ENCODE data around the gene TRIM58.

Gene TRIM58

DNA sequence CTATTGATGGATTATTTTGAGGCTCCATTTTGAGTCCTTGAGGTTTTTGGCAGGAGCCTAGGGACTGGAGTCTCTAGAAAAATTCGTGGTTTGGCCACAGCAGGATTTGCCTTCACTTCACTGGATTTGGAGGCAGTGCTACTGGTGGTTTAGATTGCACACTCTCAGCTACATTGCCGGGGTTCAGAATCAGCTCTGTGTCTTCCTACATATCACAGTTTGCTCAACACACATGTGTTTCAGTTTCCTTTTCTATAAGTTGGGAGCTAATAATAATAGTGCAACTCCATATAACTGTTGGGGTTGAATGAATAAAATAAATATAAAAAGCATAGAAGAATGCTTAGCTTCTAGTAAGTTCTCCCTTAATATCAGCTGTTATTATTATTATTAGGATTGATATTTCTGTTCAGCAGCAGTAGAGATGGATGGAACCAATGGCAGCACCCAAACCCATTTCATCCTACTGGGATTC lies 38.2 kb downstream of the TRIM58 start, which contains the start of gene OR2W3:
TSS of gene OR2W3 (plus strand) at position 425 of the 475 bp plus-strand sequence. CDS start at position 425, 0 bp downstream.
- no peak for DNase-seq

DNA sequence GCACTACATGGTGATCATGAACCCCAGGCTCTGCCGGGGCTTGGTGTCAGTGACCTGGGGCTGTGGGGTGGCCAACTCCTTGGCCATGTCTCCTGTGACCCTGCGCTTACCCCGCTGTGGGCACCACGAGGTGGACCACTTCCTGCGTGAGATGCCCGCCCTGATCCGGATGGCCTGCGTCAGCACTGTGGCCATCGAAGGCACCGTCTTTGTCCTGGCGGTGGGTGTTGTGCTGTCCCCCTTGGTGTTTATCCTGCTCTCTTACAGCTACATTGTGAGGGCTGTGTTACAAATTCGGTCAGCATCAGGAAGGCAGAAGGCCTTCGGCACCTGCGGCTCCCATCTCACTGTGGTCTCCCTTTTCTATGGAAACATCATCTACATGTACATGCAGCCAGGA lies 39.0 kb downstream of the TRIM58 start:
- no peak for DNase-seq

GRCh38 chr1:247904122-247904521 lies 47.1 kb downstream of the TRIM58 start:
- no peak for DNase-seq

DNA sequence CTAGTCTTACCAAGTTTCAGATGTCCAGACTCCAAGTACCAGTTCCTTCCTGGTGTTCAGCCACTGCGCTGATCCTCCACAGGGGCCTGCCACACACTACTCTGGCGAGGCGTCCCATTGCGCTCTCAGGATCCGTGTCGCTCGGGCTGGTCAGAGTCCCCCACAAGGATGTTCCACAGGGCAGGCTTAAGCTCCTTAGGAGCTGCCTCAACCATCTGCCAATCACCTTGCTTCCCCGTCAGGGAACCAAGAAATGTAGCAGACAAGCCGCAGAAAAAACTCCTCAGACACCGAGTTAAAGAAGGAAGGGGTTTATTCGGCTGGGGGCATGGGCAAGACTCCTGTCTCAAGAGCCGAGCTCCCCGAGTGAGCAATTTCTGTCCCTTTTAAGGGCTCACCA lies 48.2 kb downstream of the TRIM58 start:
- no peak for DNase-seq

- no peak for DNase-seq
Measured at GRCh38 chr1:247905910-247906503, 49.0 kb downstream of the TRIM58 start.

DNA sequence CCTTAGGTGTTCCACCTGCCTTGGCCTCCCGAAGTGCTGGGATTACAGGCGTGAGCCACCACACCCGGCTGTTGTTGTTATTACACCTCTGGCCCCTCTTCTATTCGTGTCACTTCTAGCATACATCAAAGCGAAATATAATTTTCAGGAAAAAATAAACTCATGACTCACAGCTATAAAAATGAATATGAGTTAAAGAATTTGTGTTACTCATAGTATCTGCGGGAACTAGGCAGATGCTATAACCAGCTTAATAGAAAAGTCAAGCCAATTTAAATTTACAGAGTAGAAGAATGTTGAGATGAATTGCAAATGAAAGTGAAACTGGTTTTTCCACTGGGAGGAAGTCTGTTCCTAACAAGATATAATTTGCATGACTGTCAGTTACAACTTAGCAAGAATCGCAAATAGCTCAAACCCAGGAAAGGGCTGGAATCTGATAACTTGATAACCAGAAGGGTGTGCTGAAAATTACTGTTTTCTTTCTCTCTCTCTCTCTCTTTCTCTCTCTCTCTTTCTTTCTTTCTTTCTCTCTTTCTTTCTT lies 49.6 kb downstream of the TRIM58 start:
- DNase-seq = peak; percentile 28

- no peak for DNase-seq
Measured at GRCh38 chr1:247908766-247909165, 51.8 kb downstream of the TRIM58 start.

- DNase-seq = no peak
Measured at GRCh38 chr1:247913786-247914185, 56.8 kb downstream of the TRIM58 start.

- no peak for DNase-seq
Measured at GRCh38 chr1:247914941-247915662, 58.1 kb downstream of the TRIM58 start.

GRCh38 chr1:247919952-247920351 lies 63.0 kb downstream of the TRIM58 start, which contains the start of gene OR2T8:
TSS of gene OR2T8 (plus strand) at chr1:247920252. CDS start at chr1:247921018, 766 bp downstream.
- DNase-seq = no peak

DNA sequence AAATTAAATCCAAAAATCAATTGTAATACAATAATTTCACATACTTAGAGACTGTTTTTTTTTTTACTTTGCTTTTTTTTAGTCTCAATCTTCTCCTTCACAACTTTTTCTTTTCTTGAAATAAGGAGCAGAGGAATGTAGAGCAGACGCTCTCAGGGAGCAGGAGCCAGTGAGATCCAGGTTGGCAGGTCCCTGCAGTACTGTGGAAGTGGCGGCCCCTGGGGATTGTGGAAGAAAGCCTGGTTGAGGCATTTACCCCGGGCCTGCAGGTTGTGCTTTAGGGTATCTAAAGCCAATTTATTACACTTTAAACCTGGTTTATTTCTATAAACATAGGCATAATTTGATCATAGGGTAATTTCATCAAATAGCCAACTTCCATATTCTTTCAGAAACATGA lies 67.0 kb downstream of the TRIM58 start:
- DNase-seq = no peak

- DNase-seq = no peak
Measured at GRCh38 chr1:247924868-247925267, 67.9 kb downstream of the TRIM58 start, which contains the start of gene OR2AJ1. TSS of gene OR2AJ1 (plus strand) at chr1:247924889. CDS start at chr1:247933769, 8,880 bp downstream.

Data from activated CD4-positive, alpha-beta T cell treated with anti-CD3 and anti-CD28 coated beads, Interleukin-10, Interleukin-2, amounts not matched to agents 100 ng/mL and 50 ng/mL, durations not matched to agents 16 hours and 8 hours (primary cell).